GM04504 (cell line): ENCODE results near the gene SH3RF2.
"Not testable (repeated sequence)": the region's sequence is repeated elsewhere in the genome, so short reads cannot be mapped to it uniquely, and the experiment has no call there.

Experiments
- DNase-seq: peaks from one replicate; pipeline ENCODE4 v3.0.0-alpha.2; 2012; ENCODE audit warnings: low read depth

SH3RF2 gene

DNA sequence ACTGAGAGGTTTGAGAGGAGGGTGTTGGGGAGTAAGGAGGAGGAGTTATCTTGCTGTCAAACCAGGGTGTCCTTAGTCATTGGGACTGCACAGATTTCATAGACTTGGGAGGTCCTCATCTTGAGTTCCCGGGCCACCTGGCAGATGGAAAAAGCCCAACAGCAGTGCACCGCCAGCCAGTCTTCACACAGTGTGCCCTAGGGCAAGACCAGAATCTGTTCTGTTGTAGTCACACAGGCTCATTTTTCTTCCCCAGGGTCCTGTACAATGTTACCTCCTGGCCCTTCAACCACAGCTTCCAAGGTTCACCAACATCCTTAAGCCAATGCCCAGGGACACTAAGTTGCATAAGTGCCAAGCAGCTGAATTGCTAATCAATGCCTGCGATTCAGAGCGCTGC lies 148.0 kb downstream of the SH3RF2 start:
- no peak for DNase-seq

DNA sequence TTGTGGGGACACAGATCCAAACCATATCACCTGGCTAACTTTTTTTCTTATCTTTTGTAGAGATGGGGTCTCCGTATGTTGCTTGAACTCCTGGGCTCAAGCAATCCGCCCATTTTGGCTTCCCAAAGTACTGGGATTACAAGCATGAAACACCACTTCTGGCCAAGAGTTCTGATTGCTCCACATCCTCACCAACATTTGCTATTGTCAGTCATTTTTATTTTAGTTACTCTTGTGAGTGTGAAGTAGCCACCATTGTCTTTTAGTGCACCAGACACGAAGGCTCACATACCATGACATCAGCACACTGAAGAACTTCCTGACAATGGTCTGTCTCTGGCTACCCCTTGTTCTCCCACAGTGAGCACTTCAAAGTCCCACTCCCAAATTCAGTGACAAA lies 151.7 kb downstream of the SH3RF2 start:
- no peak for DNase-seq

DNA sequence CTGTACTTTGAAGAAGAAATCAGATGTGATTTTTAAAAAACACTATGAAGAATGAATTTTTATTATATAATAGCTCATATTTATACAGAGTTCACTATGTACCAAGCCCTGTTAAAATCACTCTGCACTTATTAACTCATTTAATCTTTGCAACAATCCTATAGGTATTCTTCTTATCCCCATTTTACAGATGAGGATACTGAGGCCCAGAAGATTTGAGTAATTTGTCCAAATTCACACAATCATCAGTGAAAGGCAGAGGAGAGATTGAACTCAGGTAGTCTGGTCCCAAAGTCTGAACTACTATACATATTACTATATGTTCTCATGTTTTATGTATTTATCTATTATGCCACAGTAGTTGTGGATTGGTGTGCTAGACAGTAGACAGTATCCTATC lies 152.9 kb downstream of the SH3RF2 start:
- no peak for DNase-seq

DNA sequence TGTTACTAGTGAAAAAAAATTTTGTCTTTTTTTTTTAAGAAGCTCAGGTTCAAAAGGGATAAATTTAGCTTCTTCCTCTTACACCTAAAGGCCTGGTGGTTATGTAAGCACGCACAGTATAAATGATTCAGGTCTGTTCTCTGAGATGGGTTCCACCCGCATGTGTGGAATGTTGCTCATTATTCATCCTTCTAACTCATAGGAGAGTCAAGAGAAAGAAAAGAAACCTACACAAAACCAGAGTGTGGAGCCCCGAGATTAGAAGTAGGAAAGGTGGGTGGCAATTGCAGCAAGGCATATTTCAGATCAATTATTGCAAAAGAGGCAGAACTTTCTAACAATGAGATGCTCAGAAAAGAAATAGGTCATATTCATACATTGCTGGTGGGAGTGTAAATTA lies 155.5 kb downstream of the SH3RF2 start:
- DNase-seq, result no peak

DNA sequence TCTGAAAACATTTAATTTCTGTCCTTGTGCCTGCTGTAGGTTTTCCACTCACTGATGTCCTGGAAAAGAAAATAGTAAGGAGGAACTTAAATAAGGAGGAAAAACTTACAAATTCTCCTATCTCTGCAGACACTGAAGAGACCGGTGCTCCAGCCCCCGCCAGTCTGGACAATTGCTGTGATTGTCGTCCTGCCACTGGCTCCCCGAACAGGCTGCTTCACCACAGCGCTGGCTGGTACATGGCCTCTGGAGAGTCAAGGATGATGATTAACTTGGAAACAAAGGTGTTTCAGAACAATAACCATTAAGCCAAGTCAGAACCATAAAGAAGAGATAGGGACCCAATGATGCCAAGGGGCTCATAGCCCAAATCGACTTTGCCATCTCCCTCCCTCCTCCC lies 161.7 kb downstream of the SH3RF2 start:
- DNase-seq, result no peak

DNA sequence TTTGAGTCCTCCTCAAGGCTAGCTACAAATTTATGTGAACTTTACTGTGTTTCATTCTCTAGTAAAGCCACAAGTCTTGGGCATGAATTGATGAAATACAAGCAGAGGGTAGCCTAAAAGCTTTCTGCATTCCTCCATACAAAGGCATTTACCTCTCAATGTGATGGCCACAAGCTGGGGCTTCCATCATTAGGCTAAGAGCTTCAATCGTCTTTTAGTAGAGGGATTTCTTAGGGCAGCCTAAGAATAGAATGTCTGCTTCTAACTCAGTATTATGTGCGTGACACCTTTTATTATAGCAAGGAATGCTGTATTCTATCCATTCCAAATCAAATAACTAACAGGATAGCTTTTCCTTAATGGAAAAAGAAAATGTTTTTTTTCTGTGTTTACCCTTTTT lies 165.3 kb downstream of the SH3RF2 start:
- DNase-seq, result no peak

DNA sequence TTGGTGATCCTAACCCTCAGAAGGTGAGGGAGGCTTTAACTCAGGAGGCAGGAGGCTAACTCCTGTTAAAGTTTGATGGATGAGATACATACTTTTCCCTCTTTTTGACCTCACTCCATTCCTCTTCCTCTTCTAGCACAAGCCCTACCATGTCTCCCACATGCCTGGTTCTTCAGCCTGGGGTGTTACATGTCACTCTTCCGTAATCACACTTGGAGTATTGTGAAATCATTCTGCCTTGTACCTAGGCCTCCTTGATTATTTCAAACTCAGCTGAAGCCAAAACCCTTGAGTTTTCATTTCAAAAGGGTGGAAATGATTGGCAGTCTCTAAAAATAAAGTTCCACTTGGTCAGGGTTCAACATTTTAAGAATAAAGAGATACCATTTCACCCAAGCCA lies 167.2 kb downstream of the SH3RF2 start:
- DNase-seq, result no peak

DNA sequence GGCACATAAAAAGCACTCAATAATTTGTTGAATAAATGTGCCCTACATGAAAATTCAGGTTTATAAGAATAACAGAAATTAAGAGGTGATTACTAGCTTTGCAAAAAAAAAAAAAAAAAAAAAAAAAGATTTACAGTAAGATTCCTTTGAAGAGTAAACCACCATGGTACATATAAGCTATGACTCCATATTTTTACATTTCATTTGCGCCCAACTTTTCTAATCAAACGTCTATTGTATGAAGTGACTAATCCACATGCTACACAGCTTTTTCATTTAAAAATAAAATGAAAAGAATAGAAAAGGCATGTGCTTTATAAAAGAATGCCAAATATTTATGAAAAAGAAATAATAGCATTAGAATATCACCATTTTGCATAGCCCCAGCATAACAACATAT lies 169.1 kb downstream of the SH3RF2 start, which contains the start of gene PLAC8L1:
Gene PLAC8L1 (minus strand): TSS at position 101 of the 400 bp plus-strand sequence. CDS start 1,266 bp downstream, outside the sequence.
- DNase-seq, result no peak

DNA sequence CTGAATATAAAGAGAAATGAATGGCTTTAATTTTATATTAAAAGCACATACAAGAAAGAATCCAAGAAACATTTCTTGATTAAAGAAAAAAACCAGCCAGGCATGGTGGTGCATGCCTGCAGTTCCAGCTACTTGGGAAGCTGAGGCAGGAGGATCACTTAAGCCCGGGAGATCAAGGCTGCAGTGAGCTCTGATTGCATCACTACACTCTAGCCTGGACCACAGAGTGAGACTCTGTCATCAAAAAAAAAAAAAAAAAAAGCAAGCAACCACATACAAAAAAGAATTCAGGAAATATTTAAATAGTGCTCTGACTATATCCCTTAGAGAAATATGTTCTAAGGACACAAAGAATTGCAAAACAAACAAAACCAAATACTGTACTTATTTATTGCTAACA lies 171.5 kb downstream of the SH3RF2 start:
- DNase-seq, result peak; percentile 17

DNA sequence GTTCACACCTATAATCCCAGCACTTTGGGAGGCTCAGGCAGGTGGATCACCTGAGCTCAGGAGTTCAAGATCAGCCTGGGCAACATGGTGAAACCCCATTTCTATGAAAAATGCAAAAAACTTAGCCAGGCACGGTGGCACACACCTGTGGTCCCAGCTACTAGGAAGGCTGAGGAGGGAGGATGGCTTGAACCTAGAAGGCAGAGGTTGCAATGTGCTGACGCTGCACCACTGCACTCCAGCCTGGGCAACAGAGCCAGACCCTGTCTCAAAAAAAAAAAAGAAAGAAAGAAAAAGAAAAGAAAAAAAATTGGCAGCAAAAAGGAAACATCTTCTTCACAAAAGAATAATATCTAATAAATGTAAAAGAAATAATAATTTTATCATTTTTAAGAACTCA lies 172.5 kb downstream of the SH3RF2 start:
- not testable (repeated sequence) for DNase-seq

DNA sequence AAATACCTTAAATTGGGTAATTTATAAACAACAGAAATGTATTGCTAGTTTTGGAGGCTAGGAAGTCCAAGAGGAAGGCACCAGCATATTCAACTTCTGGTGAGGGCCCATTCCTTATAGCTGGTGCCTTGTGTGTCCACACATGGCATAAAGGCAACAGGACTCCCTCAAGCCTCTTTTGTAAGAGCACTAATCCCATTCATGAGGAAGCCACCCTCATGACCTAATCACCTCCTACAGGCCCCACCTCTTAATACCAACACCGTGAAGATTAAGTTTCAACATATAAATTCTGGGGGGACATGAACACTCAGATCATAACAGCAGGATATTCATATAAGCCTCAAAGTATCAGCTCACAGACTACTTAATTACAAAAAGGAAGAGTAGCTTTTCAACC lies 173.0 kb downstream of the SH3RF2 start:
- no peak for DNase-seq

DNA sequence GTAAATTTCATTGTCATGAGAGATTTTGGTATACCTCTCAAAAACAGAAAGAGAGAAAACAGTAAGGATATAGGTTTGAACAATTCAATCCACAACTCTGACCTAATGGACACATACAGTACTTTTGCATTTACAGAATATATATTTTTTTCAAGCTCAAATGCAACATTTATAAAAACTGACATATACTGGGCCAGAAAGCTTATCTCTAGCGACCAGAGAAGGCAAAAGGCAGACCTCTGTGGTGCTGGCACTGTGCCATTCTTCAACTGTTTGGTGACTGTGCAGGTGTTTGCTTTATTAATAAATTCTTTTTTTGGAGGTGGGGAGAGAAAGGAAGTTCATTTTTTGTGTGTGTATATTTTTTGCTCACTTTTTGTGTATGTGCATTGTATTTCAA lies 175.0 kb downstream of the SH3RF2 start:
- DNase-seq, result no peak

DNA sequence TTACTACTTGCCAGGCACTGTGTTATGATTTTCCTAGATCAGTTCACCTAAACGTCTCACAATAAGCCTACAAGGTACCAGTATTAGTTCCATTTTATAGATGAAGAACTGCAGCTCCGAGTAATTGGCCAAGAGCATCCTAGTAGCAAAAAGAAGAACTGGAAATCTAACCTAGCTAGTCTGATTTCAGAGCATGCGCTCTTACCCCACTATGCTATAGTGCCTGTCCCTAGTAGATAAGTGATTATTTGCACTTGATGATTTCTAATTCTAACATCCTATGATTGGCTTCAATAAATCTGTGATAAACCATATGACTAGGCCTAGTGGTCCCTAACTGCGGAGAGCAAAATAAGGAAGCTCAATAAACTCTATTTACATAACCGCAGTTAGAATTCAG lies 176.1 kb downstream of the SH3RF2 start:
- DNase-seq, result no peak
